GM03348 (cell line): ENCODE results near the gene GRAMD1B.
"Not testable (repeated sequence)": the region's sequence is repeated elsewhere in the genome, so short reads cannot be mapped to it uniquely, and the experiment has no call there.

Source experiments
- DNase-seq: peaks from one replicate; pipeline ENCODE4 v3.0.0; 2012; ENCODE audit warnings: low spot score

Gene GRAMD1B

DNA sequence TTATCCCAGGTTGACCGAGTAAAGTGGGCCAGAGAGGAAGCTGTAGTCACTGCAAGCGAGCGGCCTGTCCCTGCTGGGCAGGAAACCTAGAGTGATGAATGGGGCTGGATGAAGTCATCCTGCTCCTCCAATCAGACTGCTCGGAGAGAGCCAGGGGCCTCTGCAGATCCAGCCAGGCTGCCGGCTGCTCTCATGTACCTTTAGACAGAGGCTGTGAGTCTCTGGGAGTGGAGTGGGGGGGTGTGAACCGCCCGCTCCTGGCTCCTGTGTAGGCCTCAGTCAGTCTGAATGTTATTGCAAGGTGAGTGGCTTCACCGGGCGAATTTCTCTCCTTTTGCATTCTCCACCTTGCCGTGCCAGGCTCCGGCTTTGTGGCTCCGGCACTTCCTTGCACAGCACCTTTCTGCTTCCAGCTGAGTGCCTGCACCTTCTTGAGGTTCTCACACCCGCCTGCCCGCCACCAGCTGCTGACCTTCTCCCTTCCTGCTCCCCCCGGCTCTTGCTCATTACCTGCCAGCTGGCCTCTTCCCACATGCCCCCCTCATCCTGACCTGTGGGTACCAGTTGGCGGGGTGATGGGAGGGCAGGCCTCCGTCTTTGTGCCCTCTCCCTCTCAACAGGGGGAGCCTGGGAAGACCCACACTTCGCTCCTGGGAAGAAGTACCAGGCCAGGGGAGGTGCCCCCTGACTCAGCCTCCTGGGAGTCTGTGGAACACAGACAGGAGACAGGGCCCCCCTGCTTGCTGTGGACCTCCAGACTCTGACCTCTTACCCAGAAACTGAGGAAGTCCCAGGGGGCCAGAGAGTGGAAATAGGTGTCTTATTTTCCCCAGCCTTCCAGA is 79.9 kb downstream of the GRAMD1B start:
- DNase-seq = peak; percentile 36

GRCh38 chr11:123510579-123510905 is 80.5 kb downstream of the GRAMD1B start:
- no peak for DNase-seq

DNA sequence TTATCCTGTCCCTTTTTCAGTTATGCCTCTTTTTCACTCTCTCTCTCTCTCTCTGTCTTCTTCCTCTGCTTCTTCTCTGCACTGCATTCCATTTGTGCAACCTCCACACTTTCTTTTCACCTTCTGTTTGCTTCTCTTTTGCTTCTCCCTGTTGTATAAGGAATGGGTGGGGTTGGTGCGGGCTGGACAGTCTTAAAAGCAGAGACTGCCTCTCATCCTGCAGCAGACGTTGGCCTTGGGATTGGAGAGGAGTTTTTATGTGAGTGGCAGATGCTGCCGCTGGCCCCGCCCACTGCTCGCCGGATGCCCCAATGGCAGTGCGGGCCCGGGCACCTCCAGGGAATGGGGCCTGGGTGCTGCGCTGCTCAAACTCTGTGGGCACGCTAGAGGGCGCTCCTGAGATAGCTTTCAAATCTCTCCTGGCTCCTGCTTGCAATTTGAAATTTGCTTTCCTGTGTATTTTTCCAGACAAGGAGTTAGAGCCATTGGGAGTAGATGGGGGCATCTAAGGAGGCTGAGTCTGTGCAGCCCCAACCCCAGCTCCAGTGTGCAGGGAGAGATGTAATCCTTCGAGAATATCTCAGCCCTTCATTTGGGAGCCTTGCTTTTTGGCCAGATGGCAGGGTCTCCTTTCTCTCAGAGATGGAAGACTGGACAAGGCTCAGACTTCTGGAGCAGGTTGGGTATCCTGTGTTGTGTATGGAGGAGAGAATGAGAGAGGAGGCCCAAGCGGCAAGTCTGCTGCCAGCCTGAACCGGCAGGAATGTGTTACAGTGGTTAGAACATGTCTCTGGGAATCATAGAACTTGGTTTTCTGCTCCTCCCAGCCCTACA is 81.2 kb downstream of the GRAMD1B start:
- DNase-seq = peak; percentile 97

- not testable (repeated sequence) for DNase-seq
These were observed 83.2 kb downstream of the GRAMD1B start for GRCh38 chr11:123513309-123513708.

- DNase-seq = no peak
These were observed 86.2 kb downstream of the GRAMD1B start for GRCh38 chr11:123516238-123516637.

DNA sequence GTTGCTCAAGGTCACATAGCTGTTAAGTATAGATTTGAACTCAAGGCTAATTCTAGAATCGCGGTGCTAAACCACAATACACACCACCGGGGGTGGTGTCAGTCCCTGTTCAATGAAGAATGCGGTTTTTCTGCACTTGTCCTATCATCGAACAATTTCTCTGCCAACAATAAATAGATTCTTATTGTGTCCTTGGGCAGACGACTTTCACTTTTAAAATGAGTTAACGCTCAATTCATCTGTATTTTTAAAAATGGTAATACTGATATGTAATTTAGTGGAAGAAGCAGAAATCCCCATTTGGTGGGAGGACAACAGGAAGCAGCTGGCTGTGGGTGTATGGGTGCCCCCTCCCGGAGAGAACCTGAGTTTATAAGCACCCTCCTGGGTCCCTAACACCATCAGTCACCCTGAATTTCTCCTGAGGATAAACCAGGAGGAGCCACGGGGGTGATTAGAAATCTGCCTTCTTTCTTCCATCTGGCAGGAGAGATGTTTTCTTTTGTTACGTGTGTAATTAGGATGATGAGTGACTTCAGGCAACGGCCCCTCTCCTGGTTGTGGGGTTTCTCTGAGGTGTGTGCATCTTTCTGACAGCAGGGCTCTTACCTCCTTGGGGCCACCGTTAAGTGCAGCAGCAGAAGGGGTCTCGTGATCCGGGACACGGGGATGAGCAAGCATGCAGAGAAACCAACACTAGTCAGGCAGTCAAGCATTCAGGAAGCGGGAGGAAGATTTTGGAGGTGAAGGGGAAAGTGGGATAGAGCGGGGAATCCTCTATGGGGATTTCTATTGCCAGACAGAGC is 87.7 kb downstream of the GRAMD1B start:
- no peak for DNase-seq

- DNase-seq = peak; percentile 22
These were observed 88.5 kb downstream of the GRAMD1B start for GRCh38 chr11:123518496-123519054.

- peak; percentile 64 for DNase-seq
These were observed 89.2 kb downstream of the GRAMD1B start for GRCh38 chr11:123519055-123519796.

DNA sequence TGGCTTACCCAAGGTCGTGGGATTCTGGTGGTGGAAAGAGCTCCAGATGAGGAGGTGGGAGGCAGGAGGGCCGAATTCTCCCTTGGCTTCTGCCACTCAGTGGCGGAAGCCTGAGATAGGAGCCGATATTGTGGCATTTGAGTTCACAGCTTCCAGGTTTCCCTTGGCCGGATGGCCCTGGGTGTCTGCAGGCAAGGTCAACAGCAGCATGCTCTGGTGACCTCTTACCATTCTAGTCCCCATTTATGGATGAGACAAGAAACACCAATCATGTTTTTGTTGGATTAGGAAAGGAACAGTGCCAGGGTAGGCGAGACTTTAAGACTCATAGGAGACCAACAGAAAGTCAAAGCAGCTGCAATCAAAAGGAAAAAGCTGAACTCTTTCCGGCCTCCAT is 89.7 kb downstream of the GRAMD1B start:
- DNase-seq = no peak

DNA sequence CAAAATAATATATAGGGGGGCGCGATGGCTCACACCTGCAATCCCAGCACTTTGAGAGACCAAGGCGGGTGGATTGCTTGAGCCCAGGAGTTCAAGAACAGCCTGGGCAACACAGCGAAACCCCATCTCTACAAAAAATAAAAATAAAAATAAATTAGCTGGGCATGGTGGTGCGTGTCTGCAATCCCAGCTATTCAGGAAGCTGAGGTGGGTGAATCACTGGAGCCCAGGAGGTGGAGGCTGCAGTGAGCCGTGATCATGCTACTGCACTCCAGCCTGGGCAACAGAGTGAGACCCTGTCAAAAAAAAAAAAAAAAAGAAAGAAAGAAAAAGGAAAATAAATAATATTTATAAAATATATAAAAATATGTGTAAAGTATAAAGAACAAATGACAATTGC is 90.4 kb downstream of the GRAMD1B start:
- DNase-seq = not testable (repeated sequence)

DNA sequence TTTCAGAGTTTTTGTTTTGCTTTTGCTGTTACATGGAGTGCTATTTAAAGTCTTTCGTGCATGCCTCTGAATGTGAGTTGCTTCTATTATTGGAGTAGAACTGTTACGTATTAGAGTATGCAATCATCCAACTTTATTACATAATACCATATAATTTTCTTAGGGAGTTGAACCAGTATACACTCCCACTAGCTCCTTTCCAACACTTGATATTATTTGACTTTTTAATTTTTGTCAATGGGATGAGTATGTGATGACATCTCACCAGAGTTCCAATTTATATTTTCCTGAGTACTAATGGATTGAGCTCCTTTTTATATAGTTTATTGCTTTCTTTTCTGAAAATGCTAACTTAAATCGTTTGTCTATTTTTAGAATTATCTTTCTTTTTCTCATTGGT is 90.9 kb downstream of the GRAMD1B start:
- no peak for DNase-seq

- no peak for DNase-seq
These were observed 91.9 kb downstream of the GRAMD1B start for GRCh38 chr11:123521930-123522329.

DNA sequence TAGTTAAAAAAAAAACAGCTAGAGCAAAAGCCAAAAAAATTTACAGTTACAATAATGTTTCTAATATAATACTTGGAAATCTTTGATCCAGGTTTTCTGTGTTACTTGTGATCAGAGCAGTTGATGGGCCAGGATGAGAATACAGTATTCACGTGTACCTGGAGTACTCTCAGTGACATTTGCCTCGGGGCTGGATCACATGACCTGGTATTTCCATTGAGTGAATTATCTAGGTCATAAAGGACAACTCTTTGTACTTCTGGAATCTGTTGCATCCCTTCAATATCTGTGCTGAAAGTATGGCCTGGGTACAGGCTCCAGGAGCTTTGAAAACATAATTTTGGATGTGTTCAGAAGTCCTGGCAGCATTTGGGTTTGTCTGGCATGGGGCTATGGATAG is 93.5 kb downstream of the GRAMD1B start:
- DNase-seq = no peak

- DNase-seq = no peak
These were observed 95.0 kb downstream of the GRAMD1B start for GRCh38 chr11:123525097-123525496.

DNA sequence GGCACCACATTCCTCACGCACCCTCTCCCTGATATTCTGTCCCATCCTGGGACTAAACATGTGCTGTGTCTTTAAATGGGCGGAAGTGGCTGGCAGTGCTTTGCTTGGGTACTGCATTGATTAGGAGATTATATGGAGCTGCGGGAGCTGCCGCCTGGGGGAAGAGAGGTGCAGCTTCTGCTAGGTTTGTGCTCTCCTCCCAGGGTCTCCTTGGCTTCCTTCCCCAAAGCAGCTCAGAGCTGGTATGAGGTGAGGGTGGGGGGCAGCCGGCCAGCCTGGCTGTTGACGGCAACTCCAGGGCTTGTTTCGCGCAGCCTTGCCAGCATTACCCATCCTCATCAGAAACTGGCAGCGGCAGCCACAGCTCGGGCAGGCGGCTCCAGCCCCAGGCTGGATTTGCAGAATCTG is 95.4 kb downstream of the GRAMD1B start:
- DNase-seq = peak; percentile 22

DNA sequence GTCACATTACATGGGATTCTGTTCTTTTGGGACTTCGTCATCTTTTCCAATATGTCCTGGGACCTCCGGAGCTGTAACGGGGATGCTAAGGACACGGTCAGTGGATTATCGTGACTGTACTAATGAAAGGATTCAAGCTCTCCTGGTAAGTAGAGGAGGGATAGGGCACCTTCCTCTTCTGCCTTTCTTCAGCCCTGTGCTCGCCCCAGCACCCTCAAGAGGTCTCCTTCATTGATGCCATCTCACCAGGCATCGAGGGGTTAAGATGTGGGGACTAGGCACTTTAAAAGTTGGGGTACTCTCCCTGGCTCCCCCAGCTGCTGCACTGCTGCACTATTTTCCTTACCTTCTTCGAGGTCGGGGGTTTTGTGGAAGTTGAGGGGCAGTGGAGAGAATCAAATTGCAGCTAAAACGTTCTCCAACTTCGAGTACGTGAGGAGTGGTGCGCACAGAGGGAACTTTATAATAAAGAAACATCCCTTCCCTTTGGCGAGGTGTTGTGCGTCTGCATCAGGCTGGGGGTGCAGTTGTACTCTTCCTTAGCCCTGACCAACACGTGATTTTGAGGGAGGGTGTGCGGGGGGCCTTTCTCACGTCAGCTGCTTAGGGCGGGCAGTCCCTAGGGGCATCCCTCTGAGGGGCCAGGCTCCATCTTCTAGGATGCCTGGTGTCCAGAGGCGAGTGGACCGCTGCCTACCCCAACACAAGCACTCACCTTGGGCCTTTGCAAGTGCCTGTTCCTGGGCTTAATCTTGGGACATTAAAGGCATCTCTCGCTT is 96.1 kb downstream of the GRAMD1B start:
- DNase-seq = no peak

- no peak for DNase-seq
These were observed 96.8 kb downstream of the GRAMD1B start for GRCh38 chr11:123526918-123527317.

GRCh38 chr11:123527526-123527925 is 97.5 kb downstream of the GRAMD1B start:
- no peak for DNase-seq

DNA sequence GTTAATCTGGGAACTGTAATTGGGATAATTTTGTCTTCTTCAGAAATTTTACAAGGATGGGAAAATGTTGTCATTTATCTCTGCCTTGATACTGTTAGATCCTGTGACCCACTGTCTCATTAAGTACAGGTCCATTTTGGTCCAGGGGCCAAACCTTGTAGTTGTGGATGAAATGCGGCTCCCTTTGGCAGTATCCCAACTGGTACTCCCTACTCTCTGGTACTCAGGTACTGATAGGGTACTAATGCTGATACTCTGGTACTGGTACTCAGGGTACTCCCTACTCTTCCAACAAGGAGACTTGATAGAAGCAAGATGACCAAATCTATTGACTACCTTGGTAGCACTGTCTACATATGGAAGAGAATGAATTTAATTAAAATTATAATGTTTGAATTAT is 97.9 kb downstream of the GRAMD1B start:
- DNase-seq = no peak

DNA sequence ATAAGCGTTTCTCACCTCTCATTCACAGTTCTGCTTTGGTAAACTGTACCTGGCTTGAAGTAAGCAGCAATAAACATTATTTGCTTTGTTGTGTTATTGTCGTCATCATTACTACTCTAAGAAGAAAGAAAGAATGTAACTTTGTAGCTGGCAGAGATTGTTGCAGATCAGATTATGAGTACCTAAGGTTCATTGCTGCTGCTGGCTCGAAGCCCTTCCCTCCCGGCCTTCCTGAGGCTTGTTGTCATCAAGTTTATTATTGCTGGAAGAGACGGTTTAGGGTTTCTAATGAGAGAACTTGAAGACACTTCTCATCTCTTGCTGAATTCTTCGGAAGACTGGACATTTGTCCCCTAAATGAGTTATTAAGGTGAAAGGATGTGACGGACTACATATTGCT is 101.3 kb downstream of the GRAMD1B start:
- no peak for DNase-seq

DNA sequence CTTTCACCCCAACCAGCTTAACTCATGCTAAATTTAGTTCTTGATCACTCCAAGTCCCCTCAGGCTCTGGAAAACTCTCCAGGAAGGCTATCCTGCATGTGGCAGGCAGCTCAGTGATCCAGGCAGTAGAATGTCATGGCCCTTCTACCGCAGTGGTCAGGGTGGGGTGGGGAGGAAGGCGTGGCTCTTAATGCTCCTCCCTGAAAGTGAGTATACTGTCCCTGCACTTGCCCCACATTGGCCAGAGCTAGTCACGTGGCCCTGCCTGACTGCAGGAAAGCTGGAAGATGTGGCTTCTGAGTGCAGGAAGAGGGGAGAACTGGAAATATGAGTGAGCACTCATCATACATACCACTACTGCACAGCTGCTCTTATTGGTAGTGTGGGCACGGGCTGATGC is 102.1 kb downstream of the GRAMD1B start:
- DNase-seq = no peak
